Raji (cell line): Measurements from ENCODE around the gene FRMD3.

Experiments used
- POLR2A ChIP-seq: IDR thresholded peaks from 2 replicates; pipeline ENCODE4 v1.6.1; 2011; ENCODE audit warnings: low read depth, low read length, control low read depth; ENCODE audit not compliant: insufficient read depth

Gene FRMD3

DNA sequence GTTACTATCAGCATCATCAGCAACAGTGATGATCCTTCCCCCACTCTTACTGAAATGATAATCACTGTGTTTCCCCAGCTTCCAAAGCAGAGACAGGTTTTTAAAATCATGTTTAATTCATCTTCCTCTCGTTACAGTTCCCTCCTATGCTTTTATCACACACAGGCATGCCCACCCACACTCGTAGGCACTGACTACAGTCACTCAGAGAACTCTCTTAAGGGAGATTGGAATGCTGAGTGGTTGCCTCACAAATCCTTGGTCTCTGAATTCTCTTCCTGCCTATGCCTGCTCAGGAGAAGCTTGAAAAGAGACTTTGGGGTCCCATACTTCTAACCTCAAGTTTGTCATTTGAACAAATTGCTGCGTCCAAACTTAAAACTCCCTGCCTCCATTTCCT is 179.2 kb downstream of the FRMD3 start:
- TF ChIP-seq POLR2A = no peak

- no peak for TF ChIP-seq POLR2A
Measured at GRCh38 chr9:83355729-83356151, 182.5 kb downstream of the FRMD3 start.

DNA sequence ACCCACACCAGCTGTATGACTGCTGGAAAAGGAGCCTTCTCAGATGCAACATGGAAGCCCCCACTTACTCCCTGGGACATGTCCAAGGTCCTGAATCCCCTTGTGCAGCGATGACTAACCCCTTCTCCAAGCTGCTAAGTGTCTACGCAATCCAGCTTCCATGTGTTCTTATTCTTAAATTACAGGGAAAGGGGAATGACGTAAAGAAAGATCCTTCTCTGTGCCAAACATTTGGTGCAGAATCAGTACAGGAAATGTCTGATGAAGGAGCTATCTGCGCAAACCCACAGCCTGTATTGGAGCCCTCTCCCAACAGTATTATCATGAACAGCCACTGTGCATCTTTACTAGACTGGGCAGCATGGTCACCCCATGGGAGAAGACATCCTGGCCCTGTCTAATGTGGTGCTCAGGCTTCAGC is 183.2 kb downstream of the FRMD3 start:
- TF ChIP-seq POLR2A = no peak

DNA sequence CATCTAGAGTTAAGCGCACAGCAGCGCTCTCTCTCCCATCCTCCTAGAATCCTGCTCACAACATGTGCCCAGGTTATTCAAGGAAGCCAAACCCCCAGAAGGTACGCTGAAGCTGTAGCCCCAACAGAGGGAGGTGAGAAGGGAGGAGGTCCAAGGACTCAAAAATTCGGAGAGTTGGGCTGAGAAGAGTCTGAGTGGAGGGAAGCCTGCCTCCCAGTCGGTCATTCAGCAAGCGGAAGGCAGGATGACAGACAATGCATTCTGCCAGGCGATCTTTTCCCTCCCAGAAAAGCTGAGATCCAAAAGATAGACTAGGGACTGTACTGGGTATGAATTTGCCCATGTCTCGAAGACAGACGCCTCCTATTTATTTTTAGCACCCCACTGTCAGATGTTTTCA is 189.2 kb downstream of the FRMD3 start:
- TF ChIP-seq POLR2A = no peak

DNA sequence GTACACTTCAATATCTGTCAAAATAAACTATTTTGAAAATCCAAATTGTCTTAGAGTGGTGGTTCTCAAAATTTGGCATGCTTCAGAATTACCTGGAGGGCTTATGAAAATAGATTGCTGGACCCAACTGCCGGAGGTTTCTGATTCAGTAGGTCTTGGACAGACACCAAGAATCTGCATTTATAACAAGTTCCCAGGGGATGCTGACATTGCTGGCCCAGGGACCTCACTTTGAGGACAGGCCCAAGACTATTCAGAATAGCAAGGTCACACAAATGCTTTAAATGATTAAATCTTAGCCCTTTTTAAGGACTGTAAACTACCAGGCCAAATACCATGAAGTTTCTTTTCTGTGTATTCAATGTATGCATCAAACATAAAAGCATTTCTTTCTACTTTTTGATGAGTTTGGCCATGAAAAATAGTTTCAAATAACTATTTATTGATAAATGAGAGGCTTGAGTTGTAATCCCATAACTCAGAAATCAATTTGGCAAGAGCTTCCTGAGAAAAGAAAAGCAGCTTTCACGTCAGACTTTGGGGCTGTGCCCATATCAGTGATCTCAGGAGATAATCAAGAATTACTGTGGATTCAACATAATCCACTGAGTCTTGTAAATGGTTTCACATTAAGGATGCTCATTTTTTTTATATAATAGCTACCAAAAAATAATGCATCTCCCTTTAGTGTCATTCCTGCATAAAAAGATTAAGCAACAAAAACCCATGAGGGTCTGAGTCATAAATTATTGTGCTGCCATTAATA is 191.4 kb downstream of the FRMD3 start:
- no peak for TF ChIP-seq POLR2A

DNA sequence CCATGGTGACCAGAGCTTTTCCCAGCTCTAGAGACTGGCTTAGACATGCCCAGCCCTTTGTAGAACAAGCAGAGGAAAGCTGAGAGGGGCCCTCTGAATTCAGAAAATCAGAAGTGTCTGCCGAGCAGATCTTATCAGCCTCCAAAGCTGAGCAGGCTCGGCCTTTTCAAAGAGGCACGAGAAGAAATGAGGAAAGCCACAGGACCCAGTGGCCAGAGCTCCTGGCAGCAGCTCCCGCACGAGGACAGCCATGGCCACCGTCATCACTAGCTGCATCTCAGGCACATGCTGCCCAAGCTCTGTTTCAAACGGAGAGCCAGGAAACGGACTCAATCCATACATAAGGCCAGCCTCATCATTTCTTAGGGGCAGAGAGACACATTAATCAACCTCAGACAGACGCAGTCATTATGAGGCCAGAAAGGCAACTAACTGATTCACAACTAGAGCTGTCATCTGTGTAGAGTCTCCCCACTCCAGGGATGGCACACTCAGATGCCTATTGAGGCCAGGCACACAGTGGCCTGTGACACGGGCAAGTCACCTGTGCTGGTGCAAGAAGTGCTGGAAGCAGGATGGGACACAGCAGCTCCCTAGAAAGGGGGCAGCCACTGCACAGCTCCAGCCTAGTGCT is 194.7 kb downstream of the FRMD3 start:
- TF ChIP-seq POLR2A = no peak

- no peak for TF ChIP-seq POLR2A
Measured at GRCh38 chr9:83342731-83343130, 195.5 kb downstream of the FRMD3 start.

DNA sequence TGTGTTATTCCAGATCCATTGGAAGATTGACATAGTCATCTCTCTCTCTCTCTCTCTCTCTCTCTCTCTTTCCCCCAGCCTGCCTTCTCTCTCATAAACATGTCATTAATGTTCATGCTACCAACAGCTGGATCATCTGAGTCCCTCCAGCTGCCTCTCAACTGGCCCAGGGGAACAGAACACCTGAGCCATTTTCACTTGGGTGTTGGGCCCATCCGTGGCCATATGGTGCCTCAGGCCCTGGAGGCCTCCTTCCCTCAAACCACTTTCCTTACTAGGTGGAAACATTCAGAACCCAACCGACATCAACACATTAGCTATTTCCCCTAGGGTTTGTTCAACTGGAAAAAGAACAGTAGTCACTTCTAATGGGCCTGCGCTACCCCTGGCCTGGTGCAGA is 196.2 kb downstream of the FRMD3 start:
- no peak for TF ChIP-seq POLR2A

- no peak for TF ChIP-seq POLR2A
Measured at GRCh38 chr9:83340451-83340850, 197.8 kb downstream of the FRMD3 start.

- no peak for TF ChIP-seq POLR2A
Measured at GRCh38 chr9:83339435-83339834, 198.8 kb downstream of the FRMD3 start.

- TF ChIP-seq POLR2A = no peak
Measured at GRCh38 chr9:83336706-83337105, 201.5 kb downstream of the FRMD3 start.

- no peak for TF ChIP-seq POLR2A
Measured at GRCh38 chr9:83334320-83334719, 203.9 kb downstream of the FRMD3 start.

GRCh38 chr9:83330207-83331196 is 207.7 kb downstream of the FRMD3 start:
- TF ChIP-seq POLR2A = no peak

DNA sequence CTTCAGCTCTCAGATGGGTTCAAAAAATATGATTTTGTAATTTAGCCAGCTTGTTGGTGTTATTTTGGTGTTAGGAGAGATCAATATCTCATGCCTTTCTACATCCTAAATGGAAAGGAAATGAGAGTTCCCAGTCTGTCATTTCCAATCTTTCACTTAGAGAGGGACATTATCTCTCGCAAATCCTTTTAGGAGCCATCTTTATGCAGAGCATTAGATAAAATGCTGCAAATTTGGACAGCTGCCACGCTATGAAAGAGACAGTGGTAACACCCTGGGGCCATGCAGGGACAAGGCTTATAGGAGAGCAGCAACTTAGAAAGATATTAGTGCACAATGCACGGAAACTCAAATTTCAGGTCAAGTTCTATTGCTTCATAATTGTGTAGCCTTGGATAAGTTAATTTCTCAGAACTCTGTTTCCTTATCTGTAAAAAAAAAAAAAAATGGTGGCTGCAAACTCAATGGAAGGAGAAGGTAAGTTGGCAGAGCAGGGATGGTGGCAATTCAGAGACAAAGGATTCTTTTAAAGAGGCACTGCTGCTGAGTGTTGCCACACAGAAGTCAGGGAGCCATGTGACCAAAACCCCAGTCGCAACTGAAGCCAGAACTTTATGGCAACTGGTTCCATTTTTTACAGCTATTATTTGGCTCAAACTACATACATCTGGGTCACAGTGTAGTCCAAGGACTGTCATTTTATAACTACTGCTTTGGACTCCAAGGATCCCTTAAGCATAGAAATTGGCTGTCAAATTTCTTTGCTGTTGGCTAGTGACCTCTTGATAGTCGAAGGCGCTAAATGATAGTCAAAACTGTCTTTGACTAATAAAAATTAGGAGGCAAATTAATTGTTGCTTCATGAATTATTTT is 210.2 kb downstream of the FRMD3 start:
- no peak for TF ChIP-seq POLR2A
